Stimulated activated CD8-positive, alpha-beta memory T cell treated with anti-CD3 and anti-CD28 coated beads, Interleukin-15, amount 100 ng/mL, for 24 hours (primary cell): ENCODE measurements around the gene LRP6.

ENCODE experiments used
- DNase-seq: peaks from one replicate; pipeline ENCODE4 v3.0.0-alpha.2; 2020; ENCODE audit warnings: low read depth

The LRP6 gene

DNA sequence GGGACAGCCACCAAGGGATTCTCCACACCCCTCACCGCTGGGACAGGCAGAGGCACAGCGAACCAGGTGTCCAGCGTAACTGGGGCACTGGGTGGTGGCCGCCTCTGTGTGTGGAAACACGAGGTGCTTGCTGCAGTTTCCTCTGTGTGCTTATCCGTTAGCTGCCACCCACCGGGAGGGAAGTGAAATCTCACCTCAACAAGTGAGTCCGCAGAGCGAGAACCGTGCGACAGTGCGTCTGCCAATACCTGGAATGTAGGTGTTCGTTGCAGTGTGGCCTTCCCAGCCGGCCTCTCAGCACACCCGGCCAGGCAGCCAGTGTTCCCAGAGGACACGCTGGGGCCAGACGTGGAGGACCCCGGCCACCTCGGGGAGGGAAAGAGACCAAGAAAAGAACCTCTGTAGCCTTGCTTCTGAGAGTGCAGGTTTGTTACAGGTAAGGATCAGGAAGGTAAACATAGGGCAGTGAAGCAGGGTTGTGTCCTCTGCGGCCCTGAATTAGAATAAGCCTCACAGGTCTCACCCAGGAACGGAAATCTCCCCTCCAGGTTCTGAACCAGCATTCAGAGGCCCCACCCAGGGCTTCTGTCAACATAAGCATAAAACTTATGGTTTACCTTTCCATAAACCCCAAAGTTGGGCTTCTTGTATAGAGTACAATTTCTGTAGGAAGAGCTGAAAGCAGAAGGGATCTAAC lies 194.6 kb downstream of the LRP6 start:
- no peak for DNase-seq

DNA sequence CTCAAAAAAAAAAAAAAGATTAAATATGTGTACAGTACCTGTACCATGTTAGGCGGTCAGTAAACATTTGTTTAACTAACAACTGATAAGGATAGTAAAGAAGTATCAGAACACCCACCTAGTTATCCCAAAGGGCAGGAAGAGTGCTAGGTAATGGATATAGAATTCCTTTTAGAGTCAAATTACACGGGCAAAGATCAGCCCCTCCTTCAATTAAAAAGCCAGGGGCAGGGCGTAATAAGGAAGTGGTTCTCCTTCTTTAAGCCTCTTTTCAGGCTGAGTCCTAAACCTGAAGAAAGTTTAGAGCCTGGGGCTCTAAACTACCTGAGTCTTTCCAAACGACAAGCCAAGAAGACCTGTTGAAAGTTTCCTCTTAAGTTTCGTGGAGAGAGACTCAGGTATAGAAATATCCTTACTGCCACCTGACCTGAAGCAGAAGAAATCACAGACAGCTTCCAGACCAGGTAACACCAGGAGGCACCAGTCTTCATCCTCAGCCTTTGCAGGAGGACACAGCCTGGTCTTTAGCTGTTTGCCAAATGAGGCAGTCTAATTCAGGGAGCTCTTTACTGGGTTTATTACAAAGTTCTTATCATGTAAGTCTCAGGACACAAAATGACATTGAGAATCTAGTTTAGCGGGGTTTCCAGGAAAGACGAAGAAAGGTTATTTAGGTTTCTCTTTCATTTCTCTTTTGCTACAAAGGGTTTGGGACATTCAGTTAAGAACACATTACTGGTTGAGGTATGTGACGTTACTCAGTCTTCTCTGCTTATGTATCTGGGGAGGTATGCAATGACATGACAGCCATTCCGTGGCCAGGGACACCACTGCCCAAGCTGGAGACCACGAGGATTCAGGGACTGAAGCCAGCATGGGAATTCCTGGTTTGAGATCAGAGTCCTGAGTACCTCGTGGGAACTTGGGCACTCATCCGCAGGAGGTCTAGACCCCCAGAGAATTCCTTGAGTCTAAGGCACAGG lies 195.9 kb downstream of the LRP6 start, which contains the start of gene BCL2L14:
TSS of gene BCL2L14 (plus strand) at position 266 of the 983 bp plus-strand sequence. CDS start 8,367 bp downstream, outside the sequence.
- DNase-seq: no peak

DNA sequence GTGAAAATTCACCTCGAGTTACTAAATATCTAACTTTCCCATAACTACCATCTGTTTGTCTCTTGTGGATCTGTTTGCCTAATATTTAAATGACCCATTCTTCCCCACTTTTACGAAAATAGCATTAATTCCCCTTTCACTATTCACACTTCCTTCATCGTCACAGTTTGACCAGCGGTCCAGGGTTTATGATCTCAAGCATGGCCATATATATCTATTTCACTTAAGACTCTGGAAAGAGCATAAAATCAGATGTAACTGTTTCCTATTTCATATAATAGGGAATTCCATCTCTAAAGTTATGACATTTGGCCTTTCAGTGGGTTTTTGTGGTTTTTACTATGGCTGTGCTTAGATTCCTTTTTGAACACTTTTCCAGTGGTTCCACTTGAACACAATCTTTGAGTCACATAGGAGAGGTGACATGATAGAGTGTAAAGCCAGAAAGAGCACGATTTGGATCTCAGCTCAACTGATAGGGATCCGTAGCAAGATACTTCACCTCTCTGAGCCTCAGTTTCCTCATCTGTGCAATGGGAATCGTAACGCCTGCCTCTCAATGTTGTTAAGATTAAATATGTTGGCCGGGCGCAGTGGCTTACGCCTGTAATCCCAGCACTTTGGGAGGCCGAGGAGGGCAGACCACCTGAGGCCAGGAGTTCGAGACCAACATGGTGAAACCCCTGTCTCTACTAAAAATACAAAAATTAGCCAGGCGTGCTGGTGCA lies 196.9 kb downstream of the LRP6 start:
- DNase-seq: no peak

GRCh38 chr12:12068751-12069150 lies 198.1 kb downstream of the LRP6 start:
- DNase-seq: no peak
